ENCODE measurements around the gene TMEM225B.
"Not testable (repeated sequence)": the region's sequence is repeated elsewhere in the genome, so short reads cannot be mapped to it uniquely, and the experiment has no call there.

Gene TMEM225B

GRCh38 chr7:99597762-99598501, at the start of gene TMEM225B:
TSS of gene TMEM225B (plus strand) at chr7:99598267. CDS start at chr7:99604389, 6,122 bp downstream.
- DNase-seq (ENCODE audit: low spot score): no peak

- DNase-seq (ENCODE audit: low spot score): not testable (repeated sequence)
Observed at GRCh38 chr7:99549545-99549944, 48.5 kb upstream of the TMEM225B start.

GRCh38 chr7:99551334-99551733, 46.7 kb upstream of the TMEM225B start:
- peak; percentile 22 for DNase-seq (ENCODE audit: low spot score)

GRCh38 chr7:99551767-99552463, 46.2 kb upstream of the TMEM225B start, which contains the start of gene FAM200A:
TSS of gene FAM200A (minus strand) at chr7:99552114. CDS start at chr7:99548407, 3,707 bp downstream.
- DNase-seq (ENCODE audit: low spot score): peak; percentile 97

GRCh38 chr7:99553039-99553438, 45.0 kb upstream of the TMEM225B start:
- no peak for DNase-seq (ENCODE audit: low spot score)

- no peak for DNase-seq (ENCODE audit: low spot score)
Observed at GRCh38 chr7:99554939-99555338, 43.1 kb upstream of the TMEM225B start.

GRCh38 chr7:99557196-99557607, 40.9 kb upstream of the TMEM225B start:
- DNase-seq (ENCODE audit: low spot score): no peak

GRCh38 chr7:99557940-99558305, 40.1 kb upstream of the TMEM225B start:
- no peak for DNase-seq (ENCODE audit: low spot score)

GRCh38 chr7:99558306-99559174, 39.5 kb upstream of the TMEM225B start, which contains the start of gene ZNF655:
TSS of gene ZNF655 (plus strand) at chr7:99558642. CDS start at chr7:99560560, 1,918 bp downstream.
- DNase-seq (ENCODE audit: low spot score): peak; percentile 89

GRCh38 chr7:99559175-99559915, 38.7 kb upstream of the TMEM225B start:
- DNase-seq (ENCODE audit: low spot score): no peak

- no peak for DNase-seq (ENCODE audit: low spot score)
Observed at GRCh38 chr7:99560834-99561736, 37.0 kb upstream of the TMEM225B start.

- DNase-seq (ENCODE audit: low spot score): no peak
Observed at GRCh38 chr7:99561737-99562051, 36.4 kb upstream of the TMEM225B start.

- no peak for DNase-seq (ENCODE audit: low spot score)
Observed at GRCh38 chr7:99562114-99562784, 35.8 kb upstream of the TMEM225B start.

- DNase-seq (ENCODE audit: low spot score): peak; percentile 94
Observed at GRCh38 chr7:99562832-99563231, 35.2 kb upstream of the TMEM225B start.

GRCh38 chr7:99563650-99564049, 34.4 kb upstream of the TMEM225B start:
- peak; percentile 56 for DNase-seq (ENCODE audit: low spot score)

GRCh38 chr7:99568770-99569169, 29.3 kb upstream of the TMEM225B start:
- DNase-seq (ENCODE audit: low spot score): not testable (repeated sequence)

- no peak for DNase-seq (ENCODE audit: low spot score)
Observed at GRCh38 chr7:99571768-99572167, 26.3 kb upstream of the TMEM225B start.

GRCh38 chr7:99573257-99573656, 24.8 kb upstream of the TMEM225B start:
- DNase-seq (ENCODE audit: low spot score): no peak

GRCh38 chr7:99576251-99576650, 21.8 kb upstream of the TMEM225B start:
- no peak for DNase-seq (ENCODE audit: low spot score)
